GM12878 (cell line): ENCODE measurements around the gene WWOX. TPM values are rescaled to one million over a fixed set of nuclear protein-coding genes. Genes with fewer than 3 reads are reported as not detected.

ENCODE experiments used
- ATAC-seq: fragments of 200-7000 bp; cut with Tn5 transposase; 3 replicates; pipeline ENCODE4 v1.9.1; 2020; ENCODE audit warnings: mild to moderate bottlenecking, moderate library complexity
- BruUV-seq: library from RNA; stranded (reverse); fragments of 400-500 nt; replicated peaks from 2 replicates; lab custom pipeline; 2021; lab: Mats Ljungman, UMichigan
- CTCF ChIA-PET: fragments of 300-600 bp; sonication (Branson Sonifier 250); formaldehyde crosslinking; extraction: SDS; loops from one replicate; lab custom pipeline; 2021; ENCODE audit warnings: inconsistent platforms; lab: Yijun Ruan, JAX
- POLR2A ChIA-PET: fragments of 350-600 bp; formaldehyde crosslinking; extraction: SDS; loops from one replicate; lab custom pipeline; 2021; ENCODE audit warnings: inconsistent platforms; lab: Charles Lee
- RAD21 ChIA-PET: fragments of 300-600 bp; sonication (Branson Sonifier 250); formaldehyde crosslinking; loops from one replicate; lab custom pipeline; 2023; ENCODE audit warnings: antibody characterized with exemption; ENCODE audit not compliant: unreplicated experiment; lab: Charles Lee
- SMC1A ChIA-PET: fragments of 300-600 bp; sonication (Branson Sonifier 250); formaldehyde crosslinking; loops from one replicate; lab custom pipeline; 2023; ENCODE audit not compliant: unreplicated experiment, uncharacterized antibody; lab: Charles Lee
- DNase-seq: peaks from one replicate; pipeline ENCODE4 v3.0.0-alpha.2; 2011; ENCODE audit warnings: low read depth, low spot score
- FAIRE-seq: peaks from 3 replicates; lab custom pipeline; 2011; peaks lifted over from hg19 to GRCh38; lab: Jason Lieb, UNC
- H2AFZ ChIP-seq: 2 replicates; pipeline ENCODE4 v1.6.0; 2011; ENCODE audit warnings: low read depth, low read length, control low read depth; ENCODE audit not compliant: control insufficient read depth
- H3K27ac ChIP-seq: 2 replicates; pipeline ENCODE4 v1.5.1; 2011; ENCODE audit warnings: control low read depth; ENCODE audit not compliant: control insufficient read depth, insufficient read depth
- H3K27me3 ChIP-seq, 2 experiments: replicated peaks in 1 of 2; 2 replicates each; pipeline versions ENCODE4 v1.6.0 to v1.6.1; 2011; ENCODE audit warnings: low read length in 1 of 2; ENCODE audit not compliant: control insufficient read depth in 2 of 2, insufficient read depth in 2 of 2
- H3K36me3 ChIP-seq, 2 experiments: 2 replicates each; pipeline ENCODE4 v1.5.1; 2011; ENCODE audit warnings: low read length in 1 of 2; ENCODE audit not compliant: control insufficient read depth in 2 of 2, insufficient read depth in 2 of 2
- H3K4me1 ChIP-seq: 2 replicates; pipeline ENCODE4 v1.6.1; 2011; ENCODE audit warnings: mild to moderate bottlenecking, low read length, moderate library complexity, mixed read lengths; ENCODE audit not compliant: control insufficient read depth, insufficient read depth
- H3K4me2 ChIP-seq: 2 replicates; pipeline ENCODE4 v1.6.0; 2011; ENCODE audit warnings: control low read depth; ENCODE audit not compliant: control insufficient read depth, insufficient read depth
- H3K4me3 ChIP-seq: fragments of 200-600 bp; sonication (generic); 2 replicates; pipeline ENCODE4 v1.5.1; 2016
- H3K79me2 ChIP-seq: 2 replicates; pipeline ENCODE4 v1.6.0; 2011; ENCODE audit warnings: low read length; ENCODE audit not compliant: control insufficient read depth, insufficient read depth
- H3K9ac ChIP-seq: 2 replicates; pipeline ENCODE4 v1.8.0; 2011; ENCODE audit warnings: low read length, control low read depth, mixed read lengths; ENCODE audit not compliant: control insufficient read depth, insufficient read depth
- H3K9me3 ChIP-seq: replicated peaks from 3 replicates; pipeline ENCODE4 v1.5.1; 2011; ENCODE audit warnings: mild to moderate bottlenecking, low read length; ENCODE audit not compliant: control insufficient read depth, insufficient read depth
- H4K20me1 ChIP-seq: 2 replicates; pipeline ENCODE4 v1.6.0; 2011; ENCODE audit not compliant: control insufficient read depth, insufficient read depth
- GABPA ChIP-seq: IDR thresholded peaks from 2 replicates; pipeline ENCODE4 v1.6.1; 2014; ENCODE audit warnings: antibody characterized with exemption, low read depth, mild to moderate bottlenecking, inconsistent platforms
- IRF5 ChIP-seq: fragments of 450-650 bp; IDR thresholded peaks from 2 replicates; pipeline ENCODE4 v1.6.1; 2017; ENCODE audit warnings: borderline replicate concordance
- NR2C2 ChIP-seq: IDR thresholded peaks from 2 replicates; pipeline ENCODE4 v1.6.1; 2011; ENCODE audit warnings: borderline replicate concordance, low read depth; ENCODE audit not compliant: control insufficient read depth, insufficient read length
- POLR2AphosphoS5 ChIP-seq: IDR thresholded peaks from 2 replicates; pipeline ENCODE4 v1.6.1; 2011; ENCODE audit warnings: mild to moderate bottlenecking, low read length, inconsistent platforms
- RAD51 ChIP-seq: fragments of 450-650 bp; IDR thresholded peaks from 2 replicates; pipeline ENCODE4 v1.6.1; 2016; ENCODE audit warnings: moderate library complexity, mild to moderate bottlenecking, inconsistent platforms
- RELA ChIP-seq: fragments of 450-650 bp; IDR thresholded peaks from 2 replicates; pipeline ENCODE4 v1.8.0; 2014; ENCODE audit warnings: borderline replicate concordance; ENCODE audit not compliant: partially characterized antibody
- SP1 ChIP-seq: IDR thresholded peaks from one replicate; pipeline ENCODE4 v1.6.1; 2011; ENCODE audit warnings: low read depth, low read length
- WRNIP1 ChIP-seq: IDR thresholded peaks from 2 replicates; pipeline ENCODE4 v1.6.1; 2011; ENCODE audit warnings: low read depth, low read length, improper control_type of control experiment, borderline replicate concordance
- ZNF24 ChIP-seq: fragments of 450-650 bp; IDR thresholded peaks from 2 replicates; pipeline ENCODE4 v1.6.1; 2017; ENCODE audit warnings: antibody characterized with exemption, mild to moderate bottlenecking
- ZNF274 ChIP-seq: IDR thresholded peaks from one replicate; pipeline ENCODE4 v1.8.0; 2011; ENCODE audit not compliant: insufficient read length, insufficient read depth
- WGBS: methylation state at CpG from one replicate; pipeline ENCODE4 v1.1.6; 2016; ENCODE audit warnings: low lambda C conversion rate; ENCODE audit not compliant: insufficient replicate concordance, insufficient coverage; ENCODE audit errors: missing lambda C conversion rate; 5-methylcytosine and 5-hydroxymethylcytosine counted together
- in situ Hi-C: fragments of 300-500 bp; cut with MboI; formaldehyde crosslinking; loops from 9 replicates; pipeline ENCODE4 v1.14.3; 2018; ENCODE audit warnings: mixed read lengths
- intact Hi-C: fragments of 100-400 bp; cut with micrococcal nuclease; formaldehyde crosslinking; loops from one replicate; pipeline ENCODE4 v1.14.2; 2022; ENCODE audit not compliant: unreplicated experiment
- polyA plus RNA-seq, 11 experiments: library from polyadenylated mRNA; depleted of rRNA in 4 of 11; unstranded in 6 of 11; stranded (reverse) in 5 of 11; fragments of >200 nt; fragmentation: Nextera tagmentation in 4 of 11; fragmentation: Illumina TruSeq in 1 of 11; extraction: Ambion mirVana in 4 of 11; extraction: Trizol in 1 of 11; gene quantifications; 1 replicate in 1 of 11; 2 replicates in 10 of 11; pipeline versions ENCODE4 v1.2.1 to v1.2.3, GENCODE V29; 2011 to 2016; ENCODE audit warnings: inconsistent platforms in 2 of 11, missing spikeins in 2 of 11, low read depth in 1 of 11
- total RNA-seq, 4 experiments: library from RNA; depleted of rRNA in 3 of 4; stranded (reverse); fragments of >200 nt in 3 of 4; fragmentation: Illumina TruSeq in 1 of 4; extraction: Trizol in 1 of 4; gene quantifications; 2 replicates each; pipeline versions ENCODE4 v1.2.1 to v1.2.3, GENCODE V29; 2013 to 2021
- TF ChIP-seq, protein P1 (sequence below): fragments of 150-350 bp; IDR thresholded peaks from 2 replicates; pipeline ENCODE4 v1.6.1; 2016; ENCODE audit warnings: low read depth, low read length

WWOX gene
- total and polyA plus RNA-seq, 10 of the 15 experiments (the other 5 are each of a cell fraction or from before 2014, with no cell fraction given) = 2.8 to 24.4 (median 17.8) TPM

DNA sequence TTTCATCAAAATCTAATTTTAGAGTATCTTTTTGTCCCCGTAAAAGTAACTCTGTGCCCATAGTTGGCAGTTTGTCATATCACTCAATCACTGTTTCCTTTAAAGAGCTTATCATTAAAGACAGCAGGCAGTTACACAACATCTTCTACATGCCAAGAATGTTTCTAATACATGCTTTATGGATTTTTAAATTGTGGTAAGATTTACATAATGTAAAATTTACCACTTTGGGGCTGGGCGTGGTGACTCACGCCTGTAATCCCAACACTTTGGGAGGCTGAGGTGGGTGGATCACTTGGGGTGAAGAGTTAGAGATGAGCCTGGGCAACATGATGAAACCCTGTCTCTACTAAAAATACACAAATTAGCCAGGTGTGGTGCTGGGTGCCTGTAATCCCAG lies 687.2 kb downstream of the WWOX start:
- Histone ChIP-seq H4K20me1 (no peaks in the 10 kb centered on the region), H3K4me1 (no peaks in the 10 kb centered on the region), H3K27me3 (no peaks in the 10 kb centered on the region; a peak in 1 of 4 replicates), H3K4me2 (no peak overlapping the region), H2AFZ (no peak overlapping the region), H3K9ac (no peak overlapping the region), H3K27ac (no peak overlapping the region), H3K9me3 (no peaks in the 10 kb centered on the region), H3K36me3 (no peaks in the 10 kb centered on the region), H3K79me2 (no peaks in the 10 kb centered on the region), H3K4me3 (no peak overlapping the region)
- BruUV-seq = no TSS peak
- TF ChIP-seq, protein P1, sequence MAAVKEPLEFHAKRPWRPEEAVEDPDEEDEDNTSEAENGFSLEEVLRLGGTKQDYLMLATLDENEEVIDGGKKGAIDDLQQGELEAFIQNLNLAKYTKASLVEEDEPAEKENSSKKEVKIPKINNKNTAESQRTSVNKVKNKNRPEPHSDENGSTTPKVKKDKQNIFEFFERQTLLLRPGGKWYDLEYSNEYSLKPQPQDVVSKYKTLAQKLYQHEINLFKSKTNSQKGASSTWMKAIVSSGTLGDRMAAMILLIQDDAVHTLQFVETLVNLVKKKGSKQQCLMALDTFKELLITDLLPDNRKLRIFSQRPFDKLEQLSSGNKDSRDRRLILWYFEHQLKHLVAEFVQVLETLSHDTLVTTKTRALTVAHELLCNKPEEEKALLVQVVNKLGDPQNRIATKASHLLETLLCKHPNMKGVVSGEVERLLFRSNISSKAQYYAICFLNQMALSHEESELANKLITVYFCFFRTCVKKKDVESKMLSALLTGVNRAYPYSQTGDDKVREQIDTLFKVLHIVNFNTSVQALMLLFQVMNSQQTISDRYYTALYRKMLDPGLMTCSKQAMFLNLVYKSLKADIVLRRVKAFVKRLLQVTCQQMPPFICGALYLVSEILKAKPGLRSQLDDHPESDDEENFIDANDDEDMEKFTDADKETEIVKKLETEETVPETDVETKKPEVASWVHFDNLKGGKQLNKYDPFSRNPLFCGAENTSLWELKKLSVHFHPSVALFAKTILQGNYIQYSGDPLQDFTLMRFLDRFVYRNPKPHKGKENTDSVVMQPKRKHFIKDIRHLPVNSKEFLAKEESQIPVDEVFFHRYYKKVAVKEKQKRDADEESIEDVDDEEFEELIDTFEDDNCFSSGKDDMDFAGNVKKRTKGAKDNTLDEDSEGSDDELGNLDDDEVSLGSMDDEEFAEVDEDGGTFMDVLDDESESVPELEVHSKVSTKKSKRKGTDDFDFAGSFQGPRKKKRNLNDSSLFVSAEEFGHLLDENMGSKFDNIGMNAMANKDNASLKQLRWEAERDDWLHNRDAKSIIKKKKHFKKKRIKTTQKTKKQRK = no peak
- TF ChIP-seq NR2C2 (no peak), WRNIP1 (no peak), ZNF24 (no peak), IRF5 (no peak), SP1 (no peak), RELA (no peak), ZNF274 (no peak), POLR2AphosphoS5 (no peak), RAD51 (no peak), GABPA (no peak)
- ChIA-PET CTCF (no interaction called here), SMC1A (no interaction called here), RAD21 (no interaction called here), POLR2A (no interaction called here)
- intact Hi-C loops = no loop called here
- DNase-seq (no peak), ATAC-seq (no peak), FAIRE-seq (no peak)
- 44% methylated on average over 3 of the region's 3 CpGs for WGBS
- in situ Hi-C loops = no loop called here
